HT-29 (cell line): ENCODE results near the gene FAM110A. TPM values are rescaled to one million over a fixed set of nuclear protein-coding genes. Genes with fewer than 3 reads are reported as not detected.
"Not testable (repeated sequence)": the region's sequence is repeated elsewhere in the genome, so short reads cannot be mapped to it uniquely, and the experiment has no call there.

Experiments used
- DNase-seq: peaks from one replicate; pipeline ENCODE4 v3.0.0-alpha.2; 2015; ENCODE audit warnings: low spot score
- total RNA-seq: library from RNA; depleted of rRNA; stranded (reverse); fragments of >200 nt; shearing (Covaris generic); gene quantifications from 2 replicates; pipeline ENCODE4 v1.2.3, GENCODE V29; 2014; rRNA removed

The FAM110A gene
- total RNA-seq, result 34.5 and 37.1 TPM in 2 replicates

- peak; percentile 96 for DNase-seq
Observed at GRCh38 chr20:833450-834150, at the start of gene FAM110A. FAM110A (plus strand) TSS chr20:833715; CDS start chr20:844805, 11,090 bp downstream.

- DNase-seq, result peak; percentile 87
Observed at GRCh38 chr20:787825-788224, 45.7 kb upstream of the FAM110A start.

- DNase-seq, result no peak
Observed at GRCh38 chr20:791056-791455, 42.5 kb upstream of the FAM110A start.

GRCh38 chr20:792248-792647, 41.3 kb upstream of the FAM110A start:
- no peak for DNase-seq

- DNase-seq, result no peak
Observed at GRCh38 chr20:796921-797320, 36.6 kb upstream of the FAM110A start.

GRCh38 chr20:798746-799145, 34.8 kb upstream of the FAM110A start:
- not testable (repeated sequence) for DNase-seq

GRCh38 chr20:800026-800425, 33.5 kb upstream of the FAM110A start:
- not testable (repeated sequence) for DNase-seq

- DNase-seq, result no peak
Observed at GRCh38 chr20:801678-802077, 31.8 kb upstream of the FAM110A start.

GRCh38 chr20:805713-806112, 27.8 kb upstream of the FAM110A start:
- DNase-seq, result no peak

- not testable (repeated sequence) for DNase-seq
Observed at GRCh38 chr20:811776-812434, 21.6 kb upstream of the FAM110A start.

GRCh38 chr20:812435-812814, 21.1 kb upstream of the FAM110A start:
- DNase-seq, result not testable (repeated sequence)

- DNase-seq, result no peak
Observed at GRCh38 chr20:813390-813789, 20.1 kb upstream of the FAM110A start.

- DNase-seq, result no peak
Observed at GRCh38 chr20:815226-815625, 18.3 kb upstream of the FAM110A start.

- peak; percentile 88 for DNase-seq
Observed at GRCh38 chr20:815914-816606, 17.5 kb upstream of the FAM110A start.

GRCh38 chr20:818001-818664, 15.4 kb upstream of the FAM110A start:
- DNase-seq, result no peak

- DNase-seq, result no peak
Observed at GRCh38 chr20:819680-820322, 13.7 kb upstream of the FAM110A start.

- no peak for DNase-seq
Observed at GRCh38 chr20:820323-820953, 13.1 kb upstream of the FAM110A start.

- no peak for DNase-seq
Observed at GRCh38 chr20:821046-821730, 12.3 kb upstream of the FAM110A start.

GRCh38 chr20:821731-822065, 11.8 kb upstream of the FAM110A start:
- no peak for DNase-seq
